Measurements from ENCODE around the gene RAD18.

Gene RAD18

DNA sequence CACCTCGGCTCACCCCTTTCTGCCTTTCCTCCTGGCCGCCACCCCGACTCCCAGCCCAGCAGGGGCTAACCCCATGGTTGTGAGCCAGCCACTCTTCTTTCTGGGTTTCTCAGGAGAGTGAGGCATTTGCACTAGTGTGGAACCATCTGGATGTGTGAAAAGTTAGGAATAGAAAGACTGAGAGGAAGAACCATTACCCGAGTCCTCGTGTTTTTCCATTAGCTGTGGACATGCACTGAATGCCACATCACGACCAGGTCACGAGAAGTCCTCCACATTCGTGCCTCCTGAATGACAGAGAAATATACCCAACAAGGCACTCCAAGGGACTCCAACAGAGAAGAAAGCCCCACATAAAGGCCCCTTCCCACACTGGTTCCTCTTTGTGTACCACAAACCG is 18.0 kb upstream of the RAD18 start:
- DNase-seq (ENCODE audit: extremely low read depth, insufficient read length) = no peak
- H3K27me3 ChIP-seq (replicated peaks; ENCODE audit: control insufficient read depth, insufficient read depth, low read length) = no peaks in the 10 kb centered on the region

DNA sequence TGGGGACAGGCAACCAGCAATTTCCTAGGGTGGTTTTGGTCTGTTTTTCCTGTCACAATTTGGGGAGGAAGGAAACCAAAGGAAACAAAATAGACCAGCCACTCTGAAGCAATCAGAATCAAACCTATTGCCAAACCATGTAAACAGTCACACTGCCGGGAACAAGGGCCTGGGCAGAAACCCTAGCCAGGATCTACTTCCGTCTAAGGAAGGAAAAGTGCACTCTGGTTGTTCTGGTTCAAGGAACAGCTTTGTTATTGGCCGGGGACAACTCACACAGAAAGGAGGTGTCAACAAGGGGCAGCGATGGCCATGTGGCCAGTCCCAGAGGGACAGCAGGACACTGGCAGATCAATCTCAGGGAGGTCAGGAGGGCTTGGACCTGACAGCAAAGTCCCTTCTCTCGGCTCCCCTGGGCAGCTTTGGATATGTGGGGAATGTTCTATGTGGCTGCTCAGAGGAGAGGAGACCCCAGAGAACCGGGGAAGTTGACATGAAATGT is 17.5 kb upstream of the RAD18 start:
- no peak for DNase-seq (ENCODE audit: extremely low read depth, insufficient read length)
- H3K36me3 ChIP-seq (ENCODE audit: control insufficient read depth, insufficient read depth, low read length) = no peaks in the 10 kb centered on the region
- TF ChIP-seq, protein P1, sequence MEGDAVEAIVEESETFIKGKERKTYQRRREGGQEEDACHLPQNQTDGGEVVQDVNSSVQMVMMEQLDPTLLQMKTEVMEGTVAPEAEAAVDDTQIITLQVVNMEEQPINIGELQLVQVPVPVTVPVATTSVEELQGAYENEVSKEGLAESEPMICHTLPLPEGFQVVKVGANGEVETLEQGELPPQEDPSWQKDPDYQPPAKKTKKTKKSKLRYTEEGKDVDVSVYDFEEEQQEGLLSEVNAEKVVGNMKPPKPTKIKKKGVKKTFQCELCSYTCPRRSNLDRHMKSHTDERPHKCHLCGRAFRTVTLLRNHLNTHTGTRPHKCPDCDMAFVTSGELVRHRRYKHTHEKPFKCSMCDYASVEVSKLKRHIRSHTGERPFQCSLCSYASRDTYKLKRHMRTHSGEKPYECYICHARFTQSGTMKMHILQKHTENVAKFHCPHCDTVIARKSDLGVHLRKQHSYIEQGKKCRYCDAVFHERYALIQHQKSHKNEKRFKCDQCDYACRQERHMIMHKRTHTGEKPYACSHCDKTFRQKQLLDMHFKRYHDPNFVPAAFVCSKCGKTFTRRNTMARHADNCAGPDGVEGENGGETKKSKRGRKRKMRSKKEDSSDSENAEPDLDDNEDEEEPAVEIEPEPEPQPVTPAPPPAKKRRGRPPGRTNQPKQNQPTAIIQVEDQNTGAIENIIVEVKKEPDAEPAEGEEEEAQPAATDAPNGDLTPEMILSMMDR (IDR thresholded peaks at IDR 0.05; ENCODE audit: insufficient read depth, low read length, poor library complexity, severe bottlenecking) = no peak
- H3K4me3 ChIP-seq (replicated peaks; ENCODE audit: low read depth, low read length) = no peak overlapping the region
- H3K27me3 ChIP-seq (replicated peaks; ENCODE audit: control insufficient read depth, insufficient read depth, low read length) = no peaks in the 10 kb centered on the region

More for the DNA sequence above, 18.0 kb upstream of the RAD18 start:
- Histone ChIP-seq H3K4me3 (replicated peaks; ENCODE audit: low read depth, low read length) (no peak overlapping the region), H3K36me3 (ENCODE audit: control insufficient read depth, insufficient read depth, low read length) (no peaks in the 10 kb centered on the region)
- TF ChIP-seq, protein P1 (IDR thresholded peaks at IDR 0.05; ENCODE audit: insufficient read depth, low read length, poor library complexity, severe bottlenecking) = no peak

DNA sequence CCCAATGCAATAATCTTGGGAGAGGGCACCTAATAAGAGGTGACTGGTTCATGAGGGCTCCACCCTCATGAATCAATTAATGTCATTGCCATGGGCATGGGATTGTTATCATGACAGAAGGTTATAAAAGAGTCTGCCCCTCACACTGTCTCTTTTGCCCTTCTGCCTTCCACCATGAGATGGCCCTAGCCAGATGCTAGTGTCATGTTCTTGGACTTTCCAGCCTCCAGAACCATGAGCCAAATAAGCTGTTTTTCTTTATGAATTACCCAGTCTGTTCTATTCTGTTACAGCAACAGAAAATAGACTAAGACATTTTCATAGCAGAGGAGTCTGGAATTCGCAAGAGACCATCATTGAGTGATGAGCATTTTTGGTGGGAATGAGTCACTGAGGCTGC is 16.0 kb upstream of the RAD18 start:
- DNase-seq (ENCODE audit: extremely low read depth, insufficient read length) = no peak
- Histone ChIP-seq H3K36me3 (ENCODE audit: control insufficient read depth, insufficient read depth, low read length) (no peaks in the 10 kb centered on the region), H3K27me3 (replicated peaks; ENCODE audit: control insufficient read depth, insufficient read depth, low read length) (no peaks in the 10 kb centered on the region), H3K4me3 (replicated peaks; ENCODE audit: low read depth, low read length) (no peak overlapping the region)
- TF ChIP-seq, protein P1 (IDR thresholded peaks at IDR 0.05; ENCODE audit: insufficient read depth, low read length, poor library complexity, severe bottlenecking) = no peak

DNA sequence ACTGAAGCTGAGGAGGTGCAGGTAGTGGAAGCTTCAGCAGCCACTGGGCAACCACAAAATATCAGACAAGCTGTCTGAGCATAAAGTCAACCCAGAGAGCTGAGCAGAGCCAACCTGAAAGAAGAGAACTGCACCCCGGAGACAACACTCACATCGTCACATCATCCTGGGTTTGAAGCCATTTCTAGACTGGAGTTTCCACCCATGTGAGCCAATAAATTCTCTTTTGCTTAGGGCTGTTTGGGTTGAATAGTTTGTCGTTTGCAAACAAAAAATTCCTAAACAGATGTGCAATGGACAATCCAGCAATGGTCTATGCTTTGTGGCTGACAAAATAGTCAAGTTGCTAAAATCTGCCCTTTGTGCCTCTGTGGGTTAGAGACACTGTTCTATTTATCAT is 15.3 kb upstream of the RAD18 start:
- H3K36me3 ChIP-seq (ENCODE audit: control insufficient read depth, insufficient read depth, low read length) = no peaks in the 10 kb centered on the region
- TF ChIP-seq, protein P1 (IDR thresholded peaks at IDR 0.05; ENCODE audit: insufficient read depth, low read length, poor library complexity, severe bottlenecking) = no peak
- H3K27me3 ChIP-seq (replicated peaks; ENCODE audit: control insufficient read depth, insufficient read depth, low read length) = no peaks in the 10 kb centered on the region
- H3K4me3 ChIP-seq (replicated peaks; ENCODE audit: low read depth, low read length) = no peak overlapping the region
- DNase-seq (ENCODE audit: extremely low read depth, insufficient read length) = no peak

DNA sequence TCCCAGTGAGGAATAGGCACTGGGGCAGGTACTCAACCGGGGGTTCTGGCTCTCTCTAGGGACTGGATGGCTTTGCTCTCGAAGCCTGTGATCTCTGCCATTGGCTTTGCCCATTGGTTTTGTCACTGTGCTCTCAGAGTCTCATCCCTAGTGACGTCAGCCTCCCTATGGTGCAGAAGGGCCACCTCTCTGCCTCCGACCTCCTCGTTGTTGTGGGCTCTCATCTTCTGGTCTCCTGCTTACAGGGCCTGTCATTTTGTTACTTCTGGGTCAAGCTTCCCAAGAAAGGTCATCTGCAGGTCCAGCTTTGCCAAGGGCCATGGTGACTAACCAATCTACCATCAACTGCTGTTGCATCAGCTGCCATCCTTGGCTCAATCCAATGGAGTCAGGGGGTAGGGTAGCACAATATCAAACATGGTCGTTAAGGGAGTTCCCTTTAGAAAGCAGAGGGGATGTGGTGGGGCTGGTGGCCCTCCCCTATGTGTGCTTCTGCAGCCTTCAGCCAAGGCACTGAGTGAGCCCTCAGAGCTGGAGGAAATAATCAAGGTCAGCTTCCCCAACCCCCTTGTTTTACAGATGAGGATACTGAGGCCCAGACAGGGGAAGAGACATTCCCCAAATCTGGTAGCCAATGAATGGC is 13.4 kb upstream of the RAD18 start:
- H3K27me3 ChIP-seq (replicated peaks; ENCODE audit: control insufficient read depth, insufficient read depth, low read length) = no peaks in the 10 kb centered on the region
- DNase-seq (ENCODE audit: extremely low read depth, insufficient read length) = no peak
- TF ChIP-seq, protein P1 (IDR thresholded peaks at IDR 0.05; ENCODE audit: insufficient read depth, low read length, poor library complexity, severe bottlenecking) = no peak
- H3K36me3 ChIP-seq (ENCODE audit: control insufficient read depth, insufficient read depth, low read length) = no peaks in the 10 kb centered on the region
- no peak overlapping the region for H3K4me3 ChIP-seq (replicated peaks; ENCODE audit: low read depth, low read length)
